Measurements from ENCODE around the gene ACOX2. TPM values are rescaled to one million over a fixed set of nuclear protein-coding genes. Genes with fewer than 3 reads are reported as not detected.

The ACOX2 gene
- total RNA-seq, 1 experiment from 2014 or later: 9.5 TPM

DNA sequence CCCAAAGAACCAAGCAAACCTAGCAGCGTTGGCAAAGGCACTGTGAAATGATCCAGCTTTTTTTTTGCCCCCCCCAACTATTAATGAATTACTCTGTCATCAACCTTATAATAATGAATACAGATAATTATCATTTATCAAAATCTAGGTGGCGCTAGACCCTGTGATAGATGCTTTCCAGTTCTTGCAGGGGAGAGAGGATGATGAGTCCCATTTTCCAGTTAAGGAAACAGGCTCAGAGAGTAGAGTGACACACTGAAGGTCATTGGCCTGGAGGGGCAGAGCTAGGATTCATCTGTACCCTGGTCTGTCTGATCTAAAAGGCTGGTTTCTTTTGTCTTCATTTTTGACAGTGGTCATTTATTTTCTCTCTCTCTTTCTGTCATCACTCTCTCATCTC, 5.0 kb downstream of the ACOX2 start:
- peaks cover 3% of the 10 kb centered on the region for H3K36me3 Mint-ChIP-seq (ENCODE audit: insufficient read depth, unreplicated experiment)
- ChIA-PET CTCF (interaction anchor here (1.5 kb wide), 1 partner anchor 37 kb away, joined by 3 read pairs; no protein-coding TSS in a partner anchor), POLR2A (no interaction called here)
- H3K4me1 Mint-ChIP-seq (ENCODE audit: low read depth, unreplicated experiment): peaks cover 29% of the 10 kb centered on the region
- TF ChIP-seq CTCF (IDR thresholded peaks at IDR 0.05; ENCODE audit: insufficient read depth in 1 of 2, low read depth in 1 of 2, low read length in 1 of 2, severe bottlenecking in 1 of 2, unreplicated experiment in 1 of 2): no peak
- no peak overlapping the region for H3K27ac Mint-ChIP-seq (ENCODE audit: unreplicated experiment)
- H3K4me3 Mint-ChIP-seq (ENCODE audit: unreplicated experiment): no peak overlapping the region
- no peaks in the 10 kb centered on the region for H3K27me3 Mint-ChIP-seq (ENCODE audit: insufficient read depth, unreplicated experiment)
- Histone ChIP-seq H3K27me3 (replicated peaks; ENCODE audit: control insufficient read depth, insufficient read depth, low read length) (no peaks in the 10 kb centered on the region), H3K36me3 (ENCODE audit: control insufficient read depth, insufficient read depth, low read length) (peaks cover 1% of the 10 kb centered on the region), H3K9me3 (no peaks in the 10 kb centered on the region), H3K4me3 (ENCODE audit: low read depth, low read length) (no peak overlapping the region), H3K4me1 (peaks cover 32% of the 10 kb centered on the region)
- H3K9me3 Mint-ChIP-seq (ENCODE audit: unreplicated experiment): no peaks in the 10 kb centered on the region
- intact Hi-C loops (cut with micrococcal nuclease; ENCODE audit: unreplicated experiment): loop anchor here (1.0 to 2.0 kb wide), 5 partner anchors 12 to 225 kb away; partner anchors contain the start of genes HTD2 and RPP14
- DNase-seq: no peak
- no TSS peak for BruUV-seq (replicated peaks)

DNA sequence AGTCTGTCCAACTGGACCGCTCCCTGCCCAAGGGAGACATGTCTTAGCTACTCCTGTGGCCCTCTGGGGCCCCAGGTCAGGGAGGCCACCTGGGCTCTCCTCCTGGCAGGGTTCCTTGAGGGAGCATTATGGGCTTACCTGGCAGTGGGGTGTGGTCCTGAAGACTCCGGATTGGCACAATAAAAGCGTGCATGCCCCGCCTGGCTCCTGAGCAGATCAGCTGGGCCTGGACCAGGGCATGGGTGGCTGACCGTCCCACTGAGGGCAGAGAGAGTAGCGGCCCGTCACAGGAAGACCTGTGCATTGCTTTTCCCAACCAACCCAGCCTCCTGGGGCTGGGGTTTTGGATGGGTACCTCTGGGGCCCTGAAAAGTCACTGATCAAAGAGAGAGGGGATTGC, 5.4 kb downstream of the ACOX2 start:
- intact Hi-C loops (cut with micrococcal nuclease; ENCODE audit: unreplicated experiment): no loop called here
- peaks cover 6% of the 10 kb centered on the region for H3K36me3 Mint-ChIP-seq (ENCODE audit: insufficient read depth, unreplicated experiment)
- POLR2A ChIA-PET: no interaction called here
- BruUV-seq (replicated peaks): no TSS peak
- Histone ChIP-seq H3K4me1 (peaks cover 31% of the 10 kb centered on the region), H3K9me3 (no peaks in the 10 kb centered on the region), H3K36me3 (ENCODE audit: control insufficient read depth, insufficient read depth, low read length) (peaks cover 1% of the 10 kb centered on the region), H3K4me3 (ENCODE audit: low read depth, low read length) (no peak overlapping the region), H3K27me3 (replicated peaks; ENCODE audit: control insufficient read depth, insufficient read depth, low read length) (no peaks in the 10 kb centered on the region)
- H3K27ac Mint-ChIP-seq (ENCODE audit: unreplicated experiment): no peak overlapping the region
- H3K4me1 Mint-ChIP-seq (ENCODE audit: low read depth, unreplicated experiment): peaks cover 29% of the 10 kb centered on the region
- CTCF ChIA-PET: interaction anchor here (1.5 kb wide), 1 partner anchor 37 kb away, joined by 3 read pairs; no protein-coding TSS in a partner anchor
- no peak for DNase-seq
- no peaks in the 10 kb centered on the region for H3K27me3 Mint-ChIP-seq (ENCODE audit: insufficient read depth, unreplicated experiment)
- H3K9me3 Mint-ChIP-seq (ENCODE audit: unreplicated experiment): no peaks in the 10 kb centered on the region
- TF ChIP-seq CTCF (IDR thresholded peaks at IDR 0.05; ENCODE audit: insufficient read depth in 1 of 2, low read depth in 1 of 2, low read length in 1 of 2, severe bottlenecking in 1 of 2, unreplicated experiment in 1 of 2): no peak
- no peak overlapping the region for H3K4me3 Mint-ChIP-seq (ENCODE audit: unreplicated experiment)

GRCh38 chr3:58530354-58530865, 6.6 kb downstream of the ACOX2 start:
- POLR2A ChIA-PET: no interaction called here
- Histone ChIP-seq H3K4me3 (ENCODE audit: low read depth, low read length) (no peak overlapping the region), H3K36me3 (ENCODE audit: control insufficient read depth, insufficient read depth, low read length) (peaks cover 1% of the 10 kb centered on the region), H3K27me3 (replicated peaks; ENCODE audit: control insufficient read depth, insufficient read depth, low read length) (no peaks in the 10 kb centered on the region), H3K4me1 (peaks cover 26% of the 10 kb centered on the region), H3K9me3 (no peaks in the 10 kb centered on the region)
- intact Hi-C loops (cut with micrococcal nuclease; ENCODE audit: unreplicated experiment): no loop called here
- Mint-ChIP-seq H3K4me1 (ENCODE audit: low read depth, unreplicated experiment) (peaks cover 17% of the 10 kb centered on the region), H3K36me3 (ENCODE audit: insufficient read depth, unreplicated experiment) (peaks cover 6% of the 10 kb centered on the region), H3K27me3 (ENCODE audit: insufficient read depth, unreplicated experiment) (no peaks in the 10 kb centered on the region), H3K27ac (ENCODE audit: unreplicated experiment) (no peak overlapping the region), H3K9me3 (ENCODE audit: unreplicated experiment) (no peaks in the 10 kb centered on the region), H3K4me3 (ENCODE audit: unreplicated experiment) (no peak overlapping the region)
- no peak for DNase-seq
- TF ChIP-seq CTCF (IDR thresholded peaks at IDR 0.05; ENCODE audit: insufficient read depth in 1 of 2, low read depth in 1 of 2, low read length in 1 of 2, severe bottlenecking in 1 of 2, unreplicated experiment in 1 of 2): no peak
- no TSS peak for BruUV-seq (replicated peaks)
- CTCF ChIA-PET: interaction anchor here (0.9 to 1.5 kb wide), 3 partner anchors 7 to 101 kb away, joined by 3 to 6 read pairs (median 3); no protein-coding TSS in a partner anchor

Measured in Caco-2 (cell line).